COR-L47 (cell line): Measurements from ENCODE around the gene RRP1B.

Experiments
- DNase-seq: peaks from one replicate; lab custom pipeline; 2025; lab: John Stamatoyannopoulos, UW

RRP1B gene

GRCh38 chr21:43743947-43744346 is 84.6 kb downstream of the RRP1B start:
- no peak for DNase-seq

- DNase-seq = no peak
These were observed 85.4 kb downstream of the RRP1B start for GRCh38 chr21:43744725-43745124.
